ENCODE results near the gene STK16. TPM values are rescaled to one million over a fixed set of nuclear protein-coding genes. Genes with fewer than 3 reads are reported as not detected.
A peak's percentile ranks its signal among the peaks of the same experiment; 100 is the strongest.
"Not testable (repeated sequence)": the region's sequence is repeated elsewhere in the genome, so short reads cannot be mapped to it uniquely, and the experiment has no call there.

The STK16 gene
- total RNA-seq, 1 donor from 2014 or later = 22.2 TPM

DNA sequence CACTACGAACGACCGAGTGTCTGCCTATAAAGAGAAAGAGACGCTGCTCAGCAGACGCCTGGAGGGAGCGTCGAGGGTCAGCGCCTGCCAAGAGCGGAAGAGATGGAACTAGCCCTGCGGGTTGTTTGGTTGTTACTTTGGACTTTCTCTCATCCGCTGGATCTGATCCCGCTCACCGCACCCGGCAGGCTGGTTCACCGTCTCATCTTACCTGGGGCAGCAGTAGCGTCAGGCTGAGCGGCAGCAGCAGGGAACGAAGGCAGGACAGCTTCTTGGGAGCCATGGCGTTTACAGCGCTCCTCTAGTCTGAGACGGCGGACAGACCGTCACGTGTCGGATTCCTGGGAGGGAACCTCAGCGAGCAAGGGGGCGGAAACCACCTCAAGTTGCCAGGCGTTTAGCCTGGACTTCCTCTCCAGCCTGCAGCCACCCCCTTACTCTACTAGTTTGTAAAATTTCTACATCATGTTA lies 2.0 kb upstream of the STK16 start:
- no peak for DNase-seq (ENCODE audit: low read depth, low spot score)

DNA sequence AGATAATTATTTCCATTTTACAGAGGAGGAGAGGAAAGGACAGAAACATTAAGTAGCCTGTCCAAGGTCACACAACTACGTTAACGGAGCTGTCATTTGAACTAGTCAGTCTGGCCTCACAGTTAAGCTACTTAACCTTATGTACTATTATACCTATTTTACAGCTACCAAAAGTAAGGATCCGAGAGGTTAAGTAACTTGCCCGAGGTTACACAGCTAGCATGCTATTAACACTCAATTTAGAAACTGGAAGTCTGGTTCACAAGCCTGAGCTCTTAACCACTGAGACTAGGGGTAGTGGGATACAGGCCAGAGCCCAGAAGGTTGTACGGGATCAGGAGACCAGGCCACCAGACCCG lies 511 bp upstream of the STK16 start:
- DNase-seq (ENCODE audit: low read depth, low spot score) = no peak

DNA sequence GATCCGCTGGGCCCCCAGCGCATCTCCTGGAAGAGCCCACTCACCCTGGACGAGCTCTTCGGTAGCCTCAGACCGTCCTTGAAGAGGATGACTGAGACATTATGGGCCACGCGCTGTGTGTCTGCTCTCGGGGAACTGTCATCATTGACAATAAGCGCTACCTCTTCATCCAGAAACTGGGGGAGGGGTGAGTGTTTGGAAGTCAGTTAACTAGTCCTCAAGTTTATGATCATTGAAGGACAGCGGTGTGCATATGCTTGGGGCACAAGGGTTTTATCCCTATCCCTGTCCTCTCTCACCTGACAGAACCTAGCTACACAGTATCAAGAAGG lies 586 bp downstream of the STK16 start:
- no peak for DNase-seq (ENCODE audit: low read depth, low spot score)

DNA sequence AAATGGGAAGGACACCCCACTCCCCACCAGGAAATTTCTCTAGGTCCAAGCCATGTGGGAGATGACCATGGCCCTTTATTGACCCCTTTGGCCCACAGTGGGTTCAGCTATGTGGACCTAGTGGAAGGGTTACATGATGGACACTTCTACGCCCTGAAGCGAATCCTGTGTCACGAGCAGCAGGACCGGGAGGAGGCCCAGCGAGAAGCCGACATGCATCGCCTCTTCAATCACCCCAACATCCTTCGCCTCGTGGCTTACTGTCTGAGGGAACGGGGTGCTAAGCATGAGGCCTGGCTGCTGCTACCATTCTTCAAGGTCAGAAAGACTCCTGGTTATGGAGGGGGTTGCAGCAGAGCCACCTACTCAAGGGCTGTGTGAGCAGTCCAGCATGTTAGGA lies 1.3 kb downstream of the STK16 start:
- no peak for DNase-seq (ENCODE audit: low read depth, low spot score)

DNA sequence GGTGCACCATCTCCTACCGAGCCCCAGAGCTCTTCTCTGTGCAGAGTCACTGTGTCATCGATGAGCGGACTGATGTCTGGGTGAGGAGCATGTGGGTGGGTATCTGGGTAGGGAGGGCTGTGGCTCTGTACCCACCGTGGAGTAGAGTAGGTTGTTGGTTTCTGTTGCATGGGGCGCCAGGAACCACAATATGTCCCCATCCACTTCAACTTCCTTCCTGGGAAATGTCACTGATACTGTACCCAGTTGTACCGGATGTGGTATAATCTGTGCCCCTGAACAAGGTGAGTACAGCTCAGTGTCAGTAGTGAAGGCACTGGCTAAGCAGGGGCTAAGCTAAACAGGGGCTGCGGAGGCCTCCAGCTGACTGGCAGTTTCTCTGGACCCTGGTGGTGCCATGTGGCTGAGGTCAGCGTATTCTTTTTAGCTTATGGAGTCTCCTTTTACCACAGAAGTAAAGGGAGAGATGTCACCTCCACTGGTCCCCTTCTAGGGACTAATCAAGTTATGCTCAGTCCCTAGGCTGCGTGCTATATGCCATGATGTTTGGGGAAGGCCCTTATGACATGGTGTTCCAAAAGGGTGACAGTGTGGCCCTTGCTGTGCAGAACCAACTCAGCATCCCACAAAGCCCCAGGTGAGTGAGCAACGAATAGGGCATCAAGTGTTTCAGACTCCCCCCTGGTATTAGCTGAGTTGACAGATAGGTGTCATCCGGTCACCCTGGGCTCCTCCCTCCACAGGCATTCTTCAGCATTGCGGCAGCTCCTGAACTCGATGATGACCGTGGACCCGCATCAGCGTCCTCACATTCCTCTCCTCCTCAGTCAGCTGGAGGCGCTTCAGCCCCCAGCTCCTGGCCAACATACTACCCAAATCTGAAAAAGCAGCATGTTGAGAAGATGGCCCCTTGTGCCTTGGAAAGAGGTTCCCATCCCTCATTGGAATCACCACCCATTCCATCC lies 2.7 kb downstream of the STK16 start:
- DNase-seq (ENCODE audit: low read depth, low spot score) = no peak

DNA sequence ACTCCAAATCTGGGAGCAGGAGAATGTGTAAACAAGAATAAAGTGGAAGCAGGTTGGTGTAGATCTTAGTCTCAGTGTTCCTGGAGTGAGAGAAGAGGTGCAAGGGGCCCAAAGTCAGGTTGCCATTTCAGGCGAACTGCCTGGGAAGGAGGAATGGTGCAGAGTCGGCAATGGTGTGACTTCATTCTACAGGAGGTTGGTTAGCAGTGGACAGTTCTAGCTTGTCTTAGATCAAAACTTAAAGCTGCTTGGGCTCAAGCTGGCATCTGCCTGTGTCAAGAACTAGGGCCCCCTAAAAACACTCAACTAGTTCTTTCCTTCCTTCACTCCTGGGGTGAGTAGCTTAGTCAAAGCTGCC lies 3.5 kb downstream of the STK16 start:
- DNase-seq (ENCODE audit: low read depth, low spot score) = no peak

DNA sequence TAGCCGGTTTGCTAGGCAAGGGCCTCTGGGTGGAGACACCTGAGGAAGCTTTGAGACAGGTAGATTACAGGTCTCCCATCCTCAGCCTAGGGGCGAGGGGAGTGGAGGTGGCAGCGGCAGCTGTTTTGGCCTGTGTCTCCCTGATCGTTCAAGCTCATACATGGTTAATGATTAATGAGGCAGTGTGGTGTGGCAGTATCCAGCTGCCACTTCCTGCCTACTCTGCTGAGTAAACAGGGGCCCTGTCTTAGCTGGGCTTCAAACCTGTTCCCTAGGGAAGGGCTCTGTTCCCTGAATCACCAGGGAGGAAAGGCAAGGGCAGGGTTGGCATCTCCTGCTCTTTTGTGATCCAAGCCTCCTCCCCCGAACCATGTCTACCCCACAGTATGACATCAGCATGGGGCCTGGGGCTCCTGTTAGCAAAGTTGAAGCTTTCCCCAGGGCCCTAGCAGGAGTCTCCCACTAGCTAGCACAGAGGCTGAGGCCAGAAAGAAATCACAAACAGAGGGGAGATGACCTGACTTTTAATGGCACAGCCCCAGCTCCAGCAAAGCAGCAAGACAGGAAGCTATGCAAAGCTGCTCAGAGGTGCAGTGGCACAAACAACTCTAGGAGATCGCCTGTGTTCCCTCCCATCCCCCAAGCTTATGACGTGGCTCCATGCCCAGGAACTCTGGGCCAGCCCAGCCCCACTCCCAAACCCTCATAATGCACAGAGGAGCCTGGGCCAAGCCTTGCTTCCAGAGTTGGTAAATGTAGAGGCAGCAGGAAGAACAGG lies 4.1 kb downstream of the STK16 start:
- DNase-seq (ENCODE audit: low read depth, low spot score) = peak; percentile 66

DNA sequence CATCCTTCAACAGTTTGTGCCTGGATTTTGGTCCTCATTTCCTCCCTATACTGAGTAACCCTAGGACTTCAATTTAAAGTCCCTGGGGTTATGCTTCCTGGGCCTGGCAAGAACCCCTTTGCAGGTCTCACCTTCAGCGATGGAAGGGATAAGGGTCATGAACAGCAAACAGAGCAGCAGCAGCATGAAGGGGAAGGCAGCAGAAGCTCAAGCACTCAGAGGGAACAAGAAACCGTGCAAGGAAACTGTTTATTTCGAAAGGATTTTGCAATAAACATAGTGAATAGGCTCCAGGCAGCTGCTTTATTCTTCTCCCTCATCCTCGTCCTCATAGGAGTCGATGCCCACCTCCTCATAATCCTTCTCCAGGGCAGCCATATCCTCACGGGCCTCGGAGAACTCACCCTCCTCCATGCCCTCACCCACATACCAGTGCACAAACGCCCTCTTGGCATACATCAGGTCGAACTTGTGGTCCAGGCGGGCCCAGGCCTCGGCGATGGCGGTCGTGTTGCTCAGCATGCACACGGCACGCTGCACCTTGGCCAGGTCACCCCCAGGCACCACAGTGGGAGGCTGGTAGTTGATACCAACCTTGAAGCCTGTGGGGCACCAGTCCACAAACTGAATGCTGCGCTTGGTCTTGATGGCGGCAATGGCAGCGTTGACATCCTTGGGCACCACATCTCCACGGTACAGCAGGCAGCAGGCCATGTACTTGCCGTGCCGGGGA lies 4.9 kb downstream of the STK16 start:
- DNase-seq (ENCODE audit: low read depth, low spot score) = no peak

DNA sequence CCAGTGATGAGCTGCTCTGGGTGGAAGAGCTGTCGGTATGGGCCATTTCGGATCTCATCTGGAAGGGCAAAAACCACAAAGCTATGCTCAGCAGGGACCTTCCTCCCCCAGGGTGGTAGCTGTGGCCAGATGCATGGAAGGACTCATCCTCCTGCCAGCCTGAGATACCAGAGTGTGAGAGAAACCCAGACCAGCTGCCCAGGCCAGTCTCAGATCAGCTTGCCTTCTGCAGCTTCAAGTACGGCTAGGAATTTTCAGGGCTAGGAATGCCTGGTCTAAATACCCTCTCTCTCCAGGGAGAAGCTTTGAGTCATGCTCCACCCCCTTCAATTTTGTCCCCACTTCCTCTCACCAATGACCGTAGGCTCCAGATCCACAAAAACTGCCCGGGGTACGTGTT lies 6.4 kb downstream of the STK16 start:
- no peak for DNase-seq (ENCODE audit: low read depth, low spot score)

DNA sequence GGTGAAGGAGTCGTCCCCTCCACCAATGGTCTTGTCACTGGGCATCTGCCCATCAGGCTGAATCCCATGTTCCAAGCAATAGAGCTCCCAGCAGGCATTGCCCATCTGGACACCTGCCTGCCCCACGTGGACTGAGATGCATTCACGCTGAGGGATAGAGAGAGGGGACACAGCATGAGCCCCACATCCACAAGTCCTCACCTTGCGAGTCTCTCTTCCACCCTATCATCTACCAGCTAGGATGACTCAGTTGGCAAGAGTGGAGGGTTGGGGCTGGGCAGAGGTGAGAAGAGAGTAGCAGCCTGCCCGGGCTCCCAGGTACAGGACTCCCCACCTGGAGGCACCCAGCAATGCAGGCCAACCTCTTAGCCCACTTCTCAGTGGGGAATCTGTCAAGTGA lies 6.8 kb downstream of the STK16 start:
- DNase-seq (ENCODE audit: low read depth, low spot score) = no peak

DNA sequence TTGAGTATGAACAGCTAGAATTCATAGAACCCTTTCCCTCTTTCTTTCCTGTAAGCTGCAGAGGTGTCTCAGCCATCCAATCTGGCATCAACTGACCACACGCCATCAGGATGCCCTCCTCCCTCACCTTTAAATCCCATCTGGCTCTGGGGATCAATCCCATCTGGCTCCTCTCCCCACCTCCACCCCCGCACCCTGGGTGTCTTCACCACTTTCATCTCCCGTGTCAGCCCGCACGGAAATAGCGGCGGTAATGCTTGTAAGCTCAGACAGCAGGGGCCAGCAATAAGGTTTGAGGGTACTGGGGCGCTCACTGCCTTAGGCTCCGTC lies 7.3 kb downstream of the STK16 start:
- no peak for DNase-seq (ENCODE audit: low read depth, low spot score)

DNA sequence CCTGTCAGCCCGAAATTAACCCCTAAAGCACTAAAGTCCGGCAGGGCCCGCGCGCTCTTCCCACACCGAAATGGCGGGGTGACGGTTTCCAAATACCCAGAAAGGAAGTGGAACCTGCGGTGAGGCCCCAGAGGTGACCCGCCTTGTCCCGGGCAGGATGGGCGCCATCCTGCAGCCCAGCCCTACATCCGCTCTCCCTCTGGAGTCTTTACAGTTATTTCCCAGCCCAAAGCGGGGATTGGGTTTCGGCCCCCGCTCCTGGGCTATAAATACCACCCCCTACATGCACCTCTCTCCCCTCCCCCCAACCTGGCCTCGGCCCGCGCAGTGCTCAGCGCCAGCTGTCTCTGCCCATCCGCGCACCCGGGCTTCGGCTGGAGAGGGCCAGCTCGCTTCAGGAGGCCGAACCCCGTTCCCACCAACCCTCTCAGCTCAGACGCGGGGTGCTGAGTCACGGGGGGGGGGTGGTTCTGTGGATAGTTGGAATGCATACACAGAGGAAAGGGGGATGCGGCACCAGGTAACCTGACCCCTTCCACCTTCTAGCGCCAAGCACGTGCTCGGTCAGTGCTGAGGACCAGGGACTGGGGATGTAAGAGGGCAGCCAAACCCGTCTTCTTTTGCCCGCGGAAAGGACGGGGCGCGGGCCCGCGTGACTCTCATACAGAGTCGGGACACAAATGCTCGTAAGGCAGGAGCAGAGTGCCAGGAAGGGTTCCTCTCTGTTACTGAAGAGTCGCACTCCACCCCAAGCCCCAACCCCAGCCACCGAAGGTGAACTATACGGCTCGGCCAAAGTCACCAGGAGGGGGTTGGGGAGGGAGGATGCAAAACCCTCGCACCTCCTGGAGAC lies 7.8 kb downstream of the STK16 start, which contains the start of gene TUBA4B:
TUBA4B (plus strand) TSS at position 344 of the 853 bp plus-strand sequence; CDS start at position 509, 165 bp downstream.
- DNase-seq (ENCODE audit: low read depth, low spot score) = no peak

DNA sequence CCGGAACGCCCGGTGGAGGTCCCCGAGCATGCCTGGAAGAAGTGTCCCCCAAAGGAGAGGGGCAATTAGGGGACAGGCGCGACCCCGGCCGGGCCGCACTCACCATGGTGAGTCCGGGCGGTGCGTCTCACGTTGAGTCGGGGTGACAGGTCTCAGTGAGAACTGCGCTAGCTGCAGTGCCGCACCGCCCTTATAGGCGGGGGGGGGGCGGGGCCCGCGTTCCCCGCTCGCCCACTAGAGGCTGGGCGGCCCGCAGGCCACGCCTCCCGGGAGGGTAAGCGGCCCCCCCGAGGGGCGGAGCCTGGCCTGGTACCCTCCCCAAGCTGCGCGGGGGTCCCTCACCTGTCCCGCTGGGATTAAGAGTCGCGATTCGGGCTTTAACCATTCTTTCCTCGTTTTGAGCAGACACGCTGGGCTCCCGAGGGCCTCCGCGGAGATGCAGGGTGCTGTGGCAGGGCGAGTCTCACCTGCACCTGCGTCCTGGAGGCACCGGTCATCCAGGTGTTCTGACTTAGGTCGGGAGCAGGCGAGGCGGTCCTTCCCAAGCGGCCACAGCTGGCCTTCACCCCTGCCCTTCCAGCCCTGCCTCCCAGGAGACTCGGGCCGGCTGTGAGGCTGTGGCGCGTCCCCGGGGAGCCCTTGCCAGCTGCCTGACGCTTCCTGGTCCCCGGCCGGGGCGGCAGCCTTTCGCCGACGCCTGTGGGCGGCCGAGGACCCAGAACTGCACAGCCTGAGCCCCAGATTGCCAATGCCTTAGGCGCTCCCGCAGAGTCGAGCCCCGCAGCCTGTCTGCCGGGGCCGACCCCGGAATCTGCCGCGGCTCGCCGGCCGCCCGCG lies 8.7 kb downstream of the STK16 start, which contains the start of gene TUBA4A:
TUBA4A (minus strand) TSS at position 166 of the 837 bp plus-strand sequence; CDS start at position 106, 60 bp downstream.
- no peak for DNase-seq (ENCODE audit: low read depth, low spot score)

DNA sequence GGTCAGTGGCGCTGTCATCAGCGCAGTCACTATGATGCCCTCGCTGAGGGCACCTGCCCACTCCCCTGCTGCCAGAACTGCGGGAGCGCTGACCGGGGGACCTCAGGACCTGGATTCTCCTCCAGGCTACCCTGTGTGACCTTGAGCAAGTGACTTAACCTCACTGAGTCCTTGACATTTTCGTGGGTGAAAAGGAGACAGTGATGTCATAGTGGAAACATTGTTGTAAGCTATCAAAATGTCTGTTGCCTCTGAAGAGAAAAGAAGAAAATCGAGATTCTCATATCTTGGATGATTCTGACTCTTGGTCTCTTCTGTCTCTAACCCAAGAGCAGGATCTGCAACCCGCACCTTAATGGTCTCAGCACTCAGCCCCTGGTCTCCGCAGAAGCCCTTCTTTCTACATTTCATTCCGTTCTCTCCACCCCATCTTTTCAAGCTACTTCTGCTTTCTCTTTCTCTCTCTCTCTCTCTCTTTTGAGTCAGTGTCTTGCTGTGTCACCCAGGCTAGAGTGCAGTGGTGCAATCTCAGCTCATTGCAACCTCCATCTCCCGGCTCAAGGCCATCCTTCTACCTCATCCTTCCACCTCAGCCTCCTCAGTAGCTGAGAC lies 9.4 kb downstream of the STK16 start:
- DNase-seq (ENCODE audit: low read depth, low spot score) = no peak

DNA sequence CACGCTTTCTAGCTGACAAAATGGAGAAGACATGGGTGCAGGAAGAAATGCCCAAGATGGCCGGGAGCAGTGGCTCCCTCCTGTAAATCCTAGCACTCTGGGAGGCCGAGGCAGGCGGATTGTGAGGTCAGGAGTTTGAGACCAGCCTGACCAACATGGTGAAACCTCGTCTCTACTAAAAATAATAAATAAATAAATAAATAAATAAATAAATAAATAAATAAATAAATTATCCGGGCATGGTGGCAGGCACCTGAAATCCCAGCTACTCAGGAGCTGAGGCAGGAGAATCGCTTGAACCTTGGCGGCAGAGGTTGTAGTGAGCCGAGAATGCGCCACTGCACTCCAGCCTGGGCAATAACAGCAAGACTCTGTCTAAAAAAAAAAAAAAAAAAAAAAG lies 13.7 kb downstream of the STK16 start:
- DNase-seq (ENCODE audit: low read depth, low spot score) = not testable (repeated sequence)

DNA sequence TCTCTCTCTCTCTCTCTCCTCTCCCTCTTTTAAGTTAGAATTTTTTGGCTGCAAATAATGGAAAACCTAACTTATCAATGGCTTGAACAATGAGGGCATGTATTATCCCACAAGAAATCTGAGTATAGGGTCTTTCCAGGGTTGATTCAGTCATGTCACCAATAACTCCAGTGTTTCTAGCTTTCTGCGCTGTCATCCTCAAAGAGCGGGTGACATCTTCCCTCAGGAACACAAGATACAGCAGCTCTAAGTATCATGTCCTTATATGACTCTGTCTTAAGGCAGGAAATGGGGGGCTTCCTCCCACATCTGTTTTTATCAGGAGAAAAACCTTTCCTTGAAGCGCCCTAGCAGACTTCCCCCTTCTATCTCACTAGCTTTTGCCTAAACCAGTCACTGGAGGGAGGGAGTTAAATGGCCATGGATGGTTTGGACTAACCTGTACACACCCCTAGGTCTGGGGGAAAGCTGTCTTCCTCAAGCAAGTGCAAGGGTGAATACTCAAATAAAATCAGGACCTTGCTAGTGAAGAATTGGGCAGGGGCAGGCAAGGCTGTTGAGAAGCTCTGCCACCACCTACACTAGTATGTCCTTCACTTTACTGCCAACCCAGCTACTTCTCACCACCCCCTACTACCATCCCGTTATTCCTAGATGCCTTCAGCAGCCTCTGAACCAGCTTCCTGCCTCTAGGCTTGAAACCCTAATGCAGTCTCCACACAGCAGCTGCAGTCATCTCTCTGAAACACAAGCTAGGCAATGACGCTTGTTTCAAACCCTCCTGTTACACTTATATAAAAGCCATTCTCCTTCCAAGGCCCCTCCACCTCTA lies 16.0 kb downstream of the STK16 start:
- no peak for DNase-seq (ENCODE audit: low read depth, low spot score)

DNA sequence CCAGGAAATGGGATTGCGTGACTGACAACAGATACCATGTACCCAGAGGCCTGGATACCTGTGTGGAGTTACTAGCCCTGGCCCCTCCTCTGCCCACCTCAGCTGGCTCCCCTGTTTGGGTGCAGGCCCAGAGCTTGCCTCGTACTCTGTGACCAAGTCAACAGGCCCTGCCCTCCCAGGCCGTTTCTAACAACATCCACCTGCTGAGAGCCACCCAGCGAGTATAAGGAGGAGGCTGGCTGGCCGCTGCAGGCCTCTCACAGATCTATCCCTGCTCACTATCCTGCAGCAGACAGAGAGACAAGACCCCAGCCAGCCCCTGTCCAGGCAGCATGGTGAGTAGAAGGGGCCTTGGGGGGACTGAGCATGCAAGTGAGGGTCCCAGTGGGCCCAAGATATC lies 21.0 kb downstream of the STK16 start:
- DNase-seq (ENCODE audit: low read depth, low spot score) = no peak

DNA sequence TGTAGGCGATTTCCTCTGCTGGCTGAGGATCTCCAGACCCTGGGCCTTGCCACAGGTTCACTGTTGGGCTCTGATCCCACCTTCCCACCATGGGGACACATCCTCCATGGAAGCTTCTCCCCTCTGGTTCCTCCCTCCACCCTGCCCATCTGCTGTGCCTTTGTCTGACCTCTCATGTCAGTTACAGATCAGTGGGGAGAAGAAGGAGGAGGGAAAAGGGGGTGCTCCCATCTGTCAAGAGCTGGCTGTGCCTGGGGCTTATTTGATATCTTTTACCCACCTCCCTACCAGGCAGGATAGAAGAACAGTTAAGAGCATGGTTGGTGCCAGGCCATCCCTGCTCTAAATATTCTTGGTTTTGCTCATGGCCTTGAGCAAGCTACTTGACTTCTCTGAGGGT lies 21.6 kb downstream of the STK16 start:
- no peak for DNase-seq (ENCODE audit: low read depth, low spot score)

DNA sequence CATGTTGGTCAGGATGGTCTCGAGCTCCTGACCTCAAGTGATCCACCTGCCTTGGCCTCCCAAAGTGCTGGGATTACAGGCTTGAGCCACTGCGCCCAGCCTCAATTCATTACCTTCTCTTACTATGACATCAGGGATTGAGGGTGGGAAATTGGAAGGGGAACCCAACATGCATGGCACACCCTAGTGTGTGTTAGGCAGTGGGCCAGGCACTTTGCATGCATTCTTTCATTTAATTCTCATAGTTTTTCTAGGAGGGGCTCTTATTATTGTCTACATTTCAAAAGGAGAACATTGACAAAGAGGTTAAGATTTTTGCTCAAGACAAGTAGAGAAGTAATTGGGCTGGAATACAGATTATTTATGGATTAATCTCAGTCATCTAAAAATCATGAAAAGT lies 23.0 kb downstream of the STK16 start:
- no peak for DNase-seq (ENCODE audit: low read depth, low spot score)

Measured in pulmonary artery endothelial cell (primary cell).